ENCODE data around the gene RTCB.

RTCB gene

GRCh38 chr22:32389685-32390084, 22.4 kb downstream of the RTCB start:
- TF ChIP-seq EZH2phosphoT487 (IDR thresholded peaks at IDR 0.05; ENCODE audit: low read depth) (no peak), CTCF (IDR thresholded peaks at IDR 0.05; ENCODE audit: low read depth, low read length) (peak; percentile 69)
- Histone ChIP-seq H3K27ac (ENCODE audit: low read length) (no peak overlapping the region), H3K9ac (ENCODE audit: low read length) (no peak overlapping the region), H3K4me2 (ENCODE audit: low read length) (no peak overlapping the region), H3K79me2 (ENCODE audit: low read length) (no peaks in the 10 kb centered on the region), H3K9me3 (ENCODE audit: insufficient read depth, low read length) (no peaks in the 10 kb centered on the region), H3K27me3 (ENCODE audit: low read depth, low read length) (no peaks in the 10 kb centered on the region), H3K4me3 (ENCODE audit: low read length) (no peak overlapping the region), H4K20me1 (ENCODE audit: insufficient read depth, low read length) (no peaks in the 10 kb centered on the region), H2AFZ (ENCODE audit: low read depth, low read length) (no peak overlapping the region), H3K36me3 (replicated peaks; ENCODE audit: low read depth, low read length) (peaks cover 69% of the 10 kb centered on the region), H3K4me1 (ENCODE audit: low read length) (no peaks in the 10 kb centered on the region)

- H3K36me3 ChIP-seq (replicated peaks; ENCODE audit: low read depth, low read length), result peaks cover 40% of the 10 kb centered on the region
- H3K27me3 ChIP-seq (ENCODE audit: low read depth, low read length), result no peaks in the 10 kb centered on the region
- H4K20me1 ChIP-seq (ENCODE audit: insufficient read depth, low read length), result no peaks in the 10 kb centered on the region
- no peak overlapping the region for H3K4me3 ChIP-seq (ENCODE audit: low read length)
- no peak overlapping the region for H2AFZ ChIP-seq (ENCODE audit: low read depth, low read length)
- H3K9me3 ChIP-seq (ENCODE audit: insufficient read depth, low read length), result no peaks in the 10 kb centered on the region
- no peak overlapping the region for H3K27ac ChIP-seq (ENCODE audit: low read length)
- no peak overlapping the region for H3K4me2 ChIP-seq (ENCODE audit: low read length)
- TF ChIP-seq EZH2phosphoT487 (IDR thresholded peaks at IDR 0.05; ENCODE audit: low read depth) (no peak), CTCF (IDR thresholded peaks at IDR 0.05; ENCODE audit: low read depth, low read length) (no peak)
- no peaks in the 10 kb centered on the region for H3K79me2 ChIP-seq (ENCODE audit: low read length)
- no peak overlapping the region for H3K9ac ChIP-seq (ENCODE audit: low read length)
- H3K4me1 ChIP-seq (ENCODE audit: low read length), result no peaks in the 10 kb centered on the region
These were observed 26.4 kb downstream of the RTCB start for GRCh38 chr22:32385681-32386080.

- Histone ChIP-seq H4K20me1 (ENCODE audit: insufficient read depth, low read length) (no peaks in the 10 kb centered on the region), H3K4me1 (ENCODE audit: low read length) (no peaks in the 10 kb centered on the region), H3K79me2 (ENCODE audit: low read length) (no peaks in the 10 kb centered on the region), H3K4me3 (ENCODE audit: low read length) (no peak overlapping the region), H2AFZ (ENCODE audit: low read depth, low read length) (no peak overlapping the region), H3K36me3 (replicated peaks; ENCODE audit: low read depth, low read length) (peaks cover 7% of the 10 kb centered on the region), H3K4me2 (ENCODE audit: low read length) (no peak overlapping the region), H3K9ac (ENCODE audit: low read length) (no peak overlapping the region), H3K27me3 (ENCODE audit: low read depth, low read length) (no peaks in the 10 kb centered on the region), H3K27ac (ENCODE audit: low read length) (no peak overlapping the region), H3K9me3 (ENCODE audit: insufficient read depth, low read length) (no peaks in the 10 kb centered on the region)
- no peak for TF ChIP-seq EZH2phosphoT487 (IDR thresholded peaks at IDR 0.05; ENCODE audit: low read depth)
- TF ChIP-seq CTCF (IDR thresholded peaks at IDR 0.05; ENCODE audit: low read depth, low read length), result no peak
These were observed 31.1 kb downstream of the RTCB start for GRCh38 chr22:32380991-32381390.

- H3K4me1 ChIP-seq (ENCODE audit: low read length), result no peaks in the 10 kb centered on the region
- no peak overlapping the region for H3K4me2 ChIP-seq (ENCODE audit: low read length)
- no peak overlapping the region for H3K4me3 ChIP-seq (ENCODE audit: low read length)
- no peaks in the 10 kb centered on the region for H3K79me2 ChIP-seq (ENCODE audit: low read length)
- no peak overlapping the region for H2AFZ ChIP-seq (ENCODE audit: low read depth, low read length)
- no peaks in the 10 kb centered on the region for H4K20me1 ChIP-seq (ENCODE audit: insufficient read depth, low read length)
- H3K36me3 ChIP-seq (replicated peaks; ENCODE audit: low read depth, low read length), result no peaks in the 10 kb centered on the region
- TF ChIP-seq EZH2phosphoT487 (IDR thresholded peaks at IDR 0.05; ENCODE audit: low read depth), result no peak
- peak; percentile 53 for TF ChIP-seq CTCF (IDR thresholded peaks at IDR 0.05; ENCODE audit: low read depth, low read length)
- H3K27ac ChIP-seq (ENCODE audit: low read length), result no peak overlapping the region
- no peaks in the 10 kb centered on the region for H3K27me3 ChIP-seq (ENCODE audit: low read depth, low read length)
- no peak overlapping the region for H3K9ac ChIP-seq (ENCODE audit: low read length)
- H3K9me3 ChIP-seq (ENCODE audit: insufficient read depth, low read length), result no peaks in the 10 kb centered on the region
These were observed 33.3 kb downstream of the RTCB start for GRCh38 chr22:32378707-32379272.

Measured in OCI-LY3 (cell line).